ENCODE measurements around the gene ZRANB3.

- TF ChIP-seq CTCF (IDR thresholded peaks at IDR 0.05) (no peak), POLR2A (IDR thresholded peaks at IDR 0.05) (no peak), POLR2AphosphoS5 (IDR thresholded peaks at IDR 0.05) (no peak)
Observed at GRCh38 chr2:135528006-135528405, 3.0 kb downstream of the ZRANB3 start.
